ENCODE measurements around the gene GABBR2. TPM values are rescaled to one million over a fixed set of nuclear protein-coding genes. Genes with fewer than 3 reads are reported as not detected.

The GABBR2 gene
- total RNA-seq, 1 donor from 2014 or later: not detected

- Mint-ChIP-seq H3K9me3 (ENCODE audit: unreplicated experiment) (no peaks in the 10 kb centered on the region), H3K4me3 (ENCODE audit: unreplicated experiment) (no peak overlapping the region), H3K4me1 (ENCODE audit: unreplicated experiment) (peaks cover 8% of the 10 kb centered on the region), H3K27me3 (ENCODE audit: unreplicated experiment) (peaks cover 78% of the 10 kb centered on the region), H3K36me3 (ENCODE audit: unreplicated experiment) (no peaks in the 10 kb centered on the region), H3K27ac (ENCODE audit: unreplicated experiment) (no peak overlapping the region)
- no peak for DNase-seq (ENCODE audit: extremely low spot score, unreplicated experiment)
- TF ChIP-seq, protein P1, sequence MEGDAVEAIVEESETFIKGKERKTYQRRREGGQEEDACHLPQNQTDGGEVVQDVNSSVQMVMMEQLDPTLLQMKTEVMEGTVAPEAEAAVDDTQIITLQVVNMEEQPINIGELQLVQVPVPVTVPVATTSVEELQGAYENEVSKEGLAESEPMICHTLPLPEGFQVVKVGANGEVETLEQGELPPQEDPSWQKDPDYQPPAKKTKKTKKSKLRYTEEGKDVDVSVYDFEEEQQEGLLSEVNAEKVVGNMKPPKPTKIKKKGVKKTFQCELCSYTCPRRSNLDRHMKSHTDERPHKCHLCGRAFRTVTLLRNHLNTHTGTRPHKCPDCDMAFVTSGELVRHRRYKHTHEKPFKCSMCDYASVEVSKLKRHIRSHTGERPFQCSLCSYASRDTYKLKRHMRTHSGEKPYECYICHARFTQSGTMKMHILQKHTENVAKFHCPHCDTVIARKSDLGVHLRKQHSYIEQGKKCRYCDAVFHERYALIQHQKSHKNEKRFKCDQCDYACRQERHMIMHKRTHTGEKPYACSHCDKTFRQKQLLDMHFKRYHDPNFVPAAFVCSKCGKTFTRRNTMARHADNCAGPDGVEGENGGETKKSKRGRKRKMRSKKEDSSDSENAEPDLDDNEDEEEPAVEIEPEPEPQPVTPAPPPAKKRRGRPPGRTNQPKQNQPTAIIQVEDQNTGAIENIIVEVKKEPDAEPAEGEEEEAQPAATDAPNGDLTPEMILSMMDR (IDR thresholded peaks at IDR 0.05): no peak
Measured at GRCh38 chr9:98702835-98703380, 5.8 kb downstream of the GABBR2 start.

DNA sequence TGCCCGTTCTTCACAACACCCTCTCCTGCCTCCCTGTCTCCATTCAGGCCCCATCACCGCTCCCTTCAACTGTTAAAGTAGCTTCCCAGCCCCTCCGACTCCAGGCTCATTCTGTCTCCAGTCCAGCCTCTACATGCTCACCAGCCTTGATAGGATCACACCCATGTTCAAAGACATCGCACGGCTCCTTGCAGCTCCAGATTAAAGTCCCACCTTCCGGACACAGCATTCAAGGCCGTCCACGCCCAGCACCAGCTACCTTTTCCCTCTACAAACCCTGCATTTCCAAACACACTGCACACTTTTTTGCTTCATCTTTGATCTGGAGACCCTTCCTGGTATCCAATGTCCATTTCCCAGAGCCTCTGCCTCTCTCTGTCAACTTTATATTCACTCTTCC is 6.4 kb downstream of the GABBR2 start:
- H3K27ac Mint-ChIP-seq (ENCODE audit: unreplicated experiment): no peak overlapping the region
- DNase-seq (ENCODE audit: extremely low spot score, unreplicated experiment): no peak
- no peaks in the 10 kb centered on the region for H3K9me3 Mint-ChIP-seq (ENCODE audit: unreplicated experiment)
- H3K4me1 Mint-ChIP-seq (ENCODE audit: unreplicated experiment): peaks cover 6% of the 10 kb centered on the region
- no peak overlapping the region for H3K4me3 Mint-ChIP-seq (ENCODE audit: unreplicated experiment)
- no peaks in the 10 kb centered on the region for H3K36me3 Mint-ChIP-seq (ENCODE audit: unreplicated experiment)
- peaks cover 76% of the 10 kb centered on the region for H3K27me3 Mint-ChIP-seq (ENCODE audit: unreplicated experiment)
- TF ChIP-seq, protein P1 (IDR thresholded peaks at IDR 0.05): no peak

- peaks cover 68% of the 10 kb centered on the region for H3K27me3 Mint-ChIP-seq (ENCODE audit: unreplicated experiment)
- no peaks in the 10 kb centered on the region for H3K36me3 Mint-ChIP-seq (ENCODE audit: unreplicated experiment)
- no peak for DNase-seq (ENCODE audit: extremely low spot score, unreplicated experiment)
- no peak overlapping the region for H3K4me3 Mint-ChIP-seq (ENCODE audit: unreplicated experiment)
- no peaks in the 10 kb centered on the region for H3K9me3 Mint-ChIP-seq (ENCODE audit: unreplicated experiment)
- H3K4me1 Mint-ChIP-seq (ENCODE audit: unreplicated experiment): no peaks in the 10 kb centered on the region
- H3K27ac Mint-ChIP-seq (ENCODE audit: unreplicated experiment): no peak overlapping the region
- TF ChIP-seq, protein P1 (IDR thresholded peaks at IDR 0.05): no peak
Measured at GRCh38 chr9:98701576-98701975, 7.2 kb downstream of the GABBR2 start.

- TF ChIP-seq, protein P1 (IDR thresholded peaks at IDR 0.05): no peak
- Mint-ChIP-seq H3K36me3 (ENCODE audit: unreplicated experiment) (no peaks in the 10 kb centered on the region), H3K27ac (ENCODE audit: unreplicated experiment) (no peak overlapping the region), H3K9me3 (ENCODE audit: unreplicated experiment) (no peaks in the 10 kb centered on the region), H3K4me3 (ENCODE audit: unreplicated experiment) (no peak overlapping the region), H3K27me3 (ENCODE audit: unreplicated experiment) (peaks cover 66% of the 10 kb centered on the region), H3K4me1 (ENCODE audit: unreplicated experiment) (no peaks in the 10 kb centered on the region)
- no peak for DNase-seq (ENCODE audit: extremely low spot score, unreplicated experiment)
Measured at GRCh38 chr9:98700801-98701200, 7.9 kb downstream of the GABBR2 start.

DNA sequence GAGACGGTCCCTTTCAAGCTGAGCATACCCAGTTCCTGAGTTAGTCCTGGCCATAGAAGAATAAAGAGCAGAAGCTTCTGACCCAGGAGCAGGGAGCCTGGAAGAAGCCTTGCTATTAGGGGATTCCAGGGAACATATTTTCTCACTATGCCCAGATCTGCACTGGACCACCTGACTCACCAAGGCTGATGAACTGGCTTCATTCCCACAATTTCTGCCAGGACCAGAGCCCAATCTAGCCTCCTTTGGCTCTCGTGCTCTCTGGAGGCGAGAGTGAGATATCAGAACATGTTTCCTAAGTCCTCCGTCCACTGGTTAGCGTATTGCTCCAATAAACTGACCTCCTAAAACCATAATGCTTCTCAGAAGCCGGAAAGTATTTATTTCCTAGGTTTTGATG is 9.9 kb downstream of the GABBR2 start:
- H3K36me3 Mint-ChIP-seq (ENCODE audit: unreplicated experiment): no peaks in the 10 kb centered on the region
- DNase-seq (ENCODE audit: extremely low spot score, unreplicated experiment): no peak
- H3K4me1 Mint-ChIP-seq (ENCODE audit: unreplicated experiment): no peaks in the 10 kb centered on the region
- H3K4me3 Mint-ChIP-seq (ENCODE audit: unreplicated experiment): no peak overlapping the region
- no peaks in the 10 kb centered on the region for H3K9me3 Mint-ChIP-seq (ENCODE audit: unreplicated experiment)
- no peak overlapping the region for H3K27ac Mint-ChIP-seq (ENCODE audit: unreplicated experiment)
- peaks cover 59% of the 10 kb centered on the region for H3K27me3 Mint-ChIP-seq (ENCODE audit: unreplicated experiment)
- TF ChIP-seq, protein P1 (IDR thresholded peaks at IDR 0.05): no peak
